H7 (cell line): Measurements from ENCODE around the gene DYNLRB1. TPM values are rescaled to one million over a fixed set of nuclear protein-coding genes. Genes with fewer than 3 reads are reported as not detected.
A peak's percentile ranks its signal among the peaks of the same experiment; 100 is the strongest.

Source experiments
- DNase-seq: peaks from one replicate; pipeline ENCODE4 v3.0.0; 2012
- H3K27me3 ChIP-seq: 2 replicates; pipeline ENCODE4 v1.6.0; 2011; ENCODE audit warnings: mild to moderate bottlenecking, low read length; ENCODE audit not compliant: control insufficient read depth, insufficient read depth
- H3K36me3 ChIP-seq: replicated peaks from 2 replicates; pipeline ENCODE4 v1.5.1; 2011; ENCODE audit warnings: low read length; ENCODE audit not compliant: control insufficient read depth, insufficient read depth
- H3K4me3 ChIP-seq: 2 replicates; pipeline ENCODE4 v1.5.1; 2011; ENCODE audit warnings: low read depth, mild to moderate bottlenecking, control low read depth, low read length, moderate library complexity; ENCODE audit not compliant: insufficient read depth
- total RNA-seq: library from RNA; depleted of rRNA; stranded (reverse); fragments of >200 nt; shearing (Covaris generic); gene quantifications from 2 replicates; pipeline ENCODE4 v1.2.3, GENCODE V29; 2014

Gene DYNLRB1
- total RNA-seq, 1 experiment from 2014 or later: 193 TPM

DNA sequence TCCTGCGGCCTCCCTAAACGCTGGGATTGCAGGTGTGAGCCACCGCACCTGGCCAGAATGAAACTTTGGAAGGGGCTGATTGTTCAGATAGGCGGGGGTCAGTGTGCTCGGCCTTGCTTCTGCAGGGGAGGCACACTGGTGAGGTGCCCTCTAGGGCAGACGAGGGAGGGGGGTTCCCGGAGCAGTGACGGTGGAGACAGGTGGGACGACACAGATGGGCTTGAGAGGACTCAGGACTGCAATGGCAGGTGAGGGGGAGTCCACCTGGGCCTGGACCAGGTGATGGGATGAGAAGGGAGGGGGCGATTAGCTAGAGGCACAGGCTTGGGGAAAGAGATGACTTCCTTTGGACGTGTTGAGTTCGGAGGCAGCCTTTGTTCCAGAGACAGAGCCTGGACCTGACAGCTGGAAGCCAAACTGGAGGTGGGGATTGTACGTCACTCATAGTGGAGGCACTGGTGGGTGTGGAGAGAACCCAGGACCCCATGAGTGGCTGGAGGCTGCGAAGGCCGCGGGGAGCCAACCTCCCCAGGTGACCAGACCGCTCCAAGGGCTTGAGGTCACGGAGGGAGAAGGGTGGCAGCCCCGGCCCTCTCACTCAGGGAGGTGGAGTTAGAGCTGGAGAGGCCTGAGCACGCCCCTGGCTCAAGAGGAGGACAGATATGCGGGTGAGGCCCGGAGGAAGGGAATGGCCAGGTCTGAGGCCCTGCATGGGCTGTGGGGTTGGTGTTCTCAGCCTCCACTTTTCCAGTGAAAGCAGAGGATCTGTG, 31.8 kb downstream of the DYNLRB1 start:
- H3K36me3 ChIP-seq: no peaks in the 10 kb centered on the region
- DNase-seq: peak; percentile 37
- H3K27me3 ChIP-seq: no peaks in the 10 kb centered on the region
- no peak overlapping the region for H3K4me3 ChIP-seq

GRCh38 chr20:34549291-34549928, 33.2 kb downstream of the DYNLRB1 start:
- no peaks in the 10 kb centered on the region for H3K36me3 ChIP-seq
- DNase-seq: peak; percentile 83
- H3K4me3 ChIP-seq: no peak overlapping the region
- H3K27me3 ChIP-seq: no peaks in the 10 kb centered on the region

- Histone ChIP-seq H3K36me3 (no peaks in the 10 kb centered on the region), H3K4me3 (no peak overlapping the region), H3K27me3 (no peaks in the 10 kb centered on the region)
- DNase-seq: no peak
Measured at GRCh38 chr20:34549929-34550305, 33.7 kb downstream of the DYNLRB1 start.

GRCh38 chr20:34552569-34552968, 36.3 kb downstream of the DYNLRB1 start:
- H3K36me3 ChIP-seq: no peaks in the 10 kb centered on the region
- H3K27me3 ChIP-seq: no peaks in the 10 kb centered on the region
- H3K4me3 ChIP-seq: no peak overlapping the region
- peak; percentile 19 for DNase-seq

DNA sequence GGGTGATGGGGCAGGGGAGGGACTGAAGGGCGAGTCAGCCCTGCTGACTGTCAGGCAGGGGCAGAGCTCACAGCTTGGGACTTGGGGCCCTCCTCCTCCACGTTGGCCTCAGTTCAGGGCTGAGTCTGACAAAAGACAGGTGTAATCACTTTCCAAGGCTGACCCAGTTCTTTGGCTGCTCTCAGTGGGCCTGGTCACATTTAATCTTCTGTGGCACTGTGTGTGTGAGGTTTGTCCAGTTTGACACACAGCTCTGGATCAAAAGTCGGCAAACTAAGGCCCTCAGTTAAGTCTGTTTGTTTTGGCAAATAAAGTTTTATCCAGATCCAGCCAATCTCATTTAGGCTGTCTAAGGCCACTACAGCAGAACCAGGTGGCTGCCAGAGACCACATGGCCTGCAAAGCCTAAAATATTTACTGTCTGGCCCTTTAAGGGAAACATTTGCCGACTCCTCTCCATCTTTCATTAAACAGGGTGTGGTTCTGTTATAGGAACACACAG, 37.2 kb downstream of the DYNLRB1 start:
- Histone ChIP-seq H3K4me3 (no peak overlapping the region), H3K36me3 (no peaks in the 10 kb centered on the region), H3K27me3 (no peaks in the 10 kb centered on the region; the same call in 1 of the 2 replicates)
- peak; percentile 37 for DNase-seq

- Histone ChIP-seq H3K27me3 (no peaks in the 10 kb centered on the region; the same call in 1 of the 2 replicates), H3K4me3 (peak overlapping the region; percentile 64), H3K36me3 (no peaks in the 10 kb centered on the region; the same call in 1 of the 2 replicates)
- no peak for DNase-seq
Measured at GRCh38 chr20:34557936-34558319, 41.7 kb downstream of the DYNLRB1 start.

DNA sequence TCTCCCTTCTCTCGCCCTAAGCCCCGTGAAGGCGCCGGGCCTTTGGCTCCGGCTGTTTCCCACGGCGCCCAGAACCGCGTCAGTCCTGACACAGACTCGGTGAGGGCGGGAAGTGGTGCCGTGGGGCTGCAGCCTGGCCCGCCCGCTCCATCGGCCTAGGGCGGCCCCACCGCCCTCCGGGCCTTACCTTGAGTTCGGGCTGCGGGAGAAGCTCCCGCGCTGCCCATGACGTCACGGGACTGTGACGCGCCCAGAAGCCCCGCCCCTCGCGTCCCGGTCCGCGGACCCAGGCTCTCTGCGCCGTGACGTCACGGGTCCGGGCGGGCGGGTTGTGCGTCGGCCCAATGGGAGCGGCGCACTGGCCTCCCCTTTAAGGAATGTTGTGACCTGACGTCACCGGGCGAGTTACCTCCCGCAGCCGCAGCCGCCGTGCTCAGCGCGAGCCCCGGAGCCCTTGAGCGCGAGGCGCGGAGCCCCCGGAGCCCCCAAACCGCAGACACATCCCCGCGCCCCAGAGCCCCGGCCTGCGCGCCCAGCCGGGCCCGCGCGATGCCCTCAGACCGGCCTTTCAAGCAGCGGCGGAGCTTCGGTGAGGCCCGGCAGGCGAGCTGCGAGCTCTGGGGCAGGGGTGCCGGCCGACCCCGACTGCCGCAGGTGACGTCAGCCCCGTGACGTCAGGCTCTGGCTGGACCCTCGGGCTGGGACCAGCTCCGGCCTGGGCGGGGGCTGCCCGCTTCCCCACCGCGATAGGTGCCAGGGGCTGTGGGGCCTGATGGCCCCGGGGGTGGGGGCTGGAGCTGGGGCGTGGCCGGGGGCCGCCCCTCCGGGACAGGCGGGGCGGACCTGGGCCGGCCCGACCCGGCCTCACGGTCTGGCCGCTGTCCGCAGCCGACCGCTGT, 42.3 kb downstream of the DYNLRB1 start, which contains the start of gene MAP1LC3A:
MAP1LC3A (plus strand) TSS at position 399 of the 899 bp plus-strand sequence; CDS start at position 550, 151 bp downstream.
- Histone ChIP-seq H3K4me3 (peak within 1 kb of the TSS; percentile 64), H3K27me3 (no peaks in the 10 kb centered on the region; the same call in 1 of the 2 replicates), H3K36me3 (no peaks in the 10 kb centered on the region; the same call in 1 of the 2 replicates)
- peak; percentile 98 for DNase-seq

DNA sequence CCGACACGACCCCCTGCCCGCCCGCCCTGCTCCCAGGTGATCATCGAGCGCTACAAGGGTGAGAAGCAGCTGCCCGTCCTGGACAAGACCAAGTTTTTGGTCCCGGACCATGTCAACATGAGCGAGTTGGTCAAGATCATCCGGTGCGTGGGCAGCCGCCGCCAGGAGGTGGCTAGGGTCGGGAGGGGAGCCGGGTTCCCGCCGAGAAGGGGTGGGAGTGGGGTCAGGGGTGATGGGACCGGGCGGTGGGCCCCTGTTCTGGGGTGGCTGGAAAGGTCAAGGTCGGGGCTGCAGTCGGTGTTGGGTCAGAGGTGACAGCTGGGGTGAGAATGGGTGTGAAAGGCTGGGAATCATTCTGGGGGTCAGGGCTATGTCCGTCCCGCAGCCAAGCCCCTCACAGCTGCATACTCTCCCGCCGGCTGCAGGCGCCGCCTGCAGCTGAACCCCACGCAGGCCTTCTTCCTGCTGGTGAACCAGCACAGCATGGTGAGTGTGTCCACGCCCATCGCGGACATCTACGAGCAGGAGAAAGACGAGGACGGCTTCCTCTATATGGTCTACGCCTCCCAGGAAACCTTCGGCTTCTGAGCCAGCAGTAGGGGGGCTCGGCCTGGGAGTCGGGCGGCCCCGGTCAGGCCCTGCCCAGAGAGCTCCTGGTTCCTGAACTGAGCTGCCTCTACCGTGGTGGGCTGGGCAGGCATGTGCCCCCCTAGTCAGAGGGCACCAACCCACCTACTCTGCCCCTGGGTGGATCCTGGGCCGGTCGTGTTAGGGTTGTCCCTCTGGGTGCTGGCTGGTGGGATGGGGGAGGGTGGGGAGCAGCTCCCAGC, 43.3 kb downstream of the DYNLRB1 start:
- Histone ChIP-seq H3K36me3 (peaks cover 1% of the 10 kb centered on the region), H3K4me3 (peak overlapping the region; percentile 64), H3K27me3 (no peaks in the 10 kb centered on the region; the same call in 1 of the 2 replicates)
- DNase-seq: peak; percentile 70

DNA sequence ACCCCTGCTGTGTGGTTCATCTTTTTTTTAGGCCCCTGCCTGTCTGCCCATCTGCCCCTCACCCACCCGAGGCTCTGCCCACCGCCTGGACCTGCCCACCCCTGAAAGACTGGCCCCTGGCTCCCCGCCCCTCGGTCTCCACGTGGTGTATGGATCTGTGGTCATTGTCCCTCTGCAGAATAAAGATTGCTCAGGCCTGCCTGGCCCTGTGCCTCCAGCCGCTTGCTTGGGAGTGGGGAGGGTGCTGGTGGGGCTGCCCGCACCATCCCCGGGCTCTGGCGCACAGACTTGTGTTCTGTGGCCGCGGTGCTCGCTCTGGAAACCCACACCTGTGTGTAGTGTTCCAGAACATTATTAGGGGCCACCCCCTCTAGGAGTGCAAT, 43.9 kb downstream of the DYNLRB1 start:
- Histone ChIP-seq H3K27me3 (no peaks in the 10 kb centered on the region; the same call in 1 of the 2 replicates), H3K4me3 (no peak overlapping the region), H3K36me3 (peaks cover 1% of the 10 kb centered on the region)
- DNase-seq: no peak

DNA sequence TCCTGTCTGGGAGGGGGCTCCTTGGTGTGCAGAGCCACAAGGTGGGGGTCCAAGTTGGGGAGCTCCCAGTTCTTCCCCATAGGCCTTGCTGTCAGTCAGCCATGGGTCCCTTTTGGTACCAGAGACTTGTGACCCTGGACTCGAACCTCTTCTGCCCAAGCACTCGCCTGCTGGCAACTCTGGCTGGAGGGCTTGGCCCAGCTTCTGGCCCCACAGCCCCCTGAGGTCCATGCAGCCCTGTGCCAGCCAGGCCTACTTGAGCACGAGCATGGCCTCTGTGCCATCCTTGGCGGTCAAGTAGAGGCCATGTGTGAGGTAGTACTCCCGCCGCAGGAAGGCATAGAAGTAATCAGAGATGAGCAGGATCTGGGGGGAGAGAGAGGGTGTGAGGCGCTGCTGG, 44.4 kb downstream of the DYNLRB1 start:
- no peak for DNase-seq
- no peaks in the 10 kb centered on the region; the same call in 1 of the 2 replicates for H3K27me3 ChIP-seq
- peaks cover 1% of the 10 kb centered on the region for H3K36me3 ChIP-seq
- H3K4me3 ChIP-seq: no peak overlapping the region

GRCh38 chr20:34561661-34562060, 45.4 kb downstream of the DYNLRB1 start:
- H3K4me3 ChIP-seq: no peak overlapping the region
- DNase-seq: no peak
- H3K27me3 ChIP-seq: no peaks in the 10 kb centered on the region; the same call in 1 of the 2 replicates
- H3K36me3 ChIP-seq: peaks cover 1% of the 10 kb centered on the region

DNA sequence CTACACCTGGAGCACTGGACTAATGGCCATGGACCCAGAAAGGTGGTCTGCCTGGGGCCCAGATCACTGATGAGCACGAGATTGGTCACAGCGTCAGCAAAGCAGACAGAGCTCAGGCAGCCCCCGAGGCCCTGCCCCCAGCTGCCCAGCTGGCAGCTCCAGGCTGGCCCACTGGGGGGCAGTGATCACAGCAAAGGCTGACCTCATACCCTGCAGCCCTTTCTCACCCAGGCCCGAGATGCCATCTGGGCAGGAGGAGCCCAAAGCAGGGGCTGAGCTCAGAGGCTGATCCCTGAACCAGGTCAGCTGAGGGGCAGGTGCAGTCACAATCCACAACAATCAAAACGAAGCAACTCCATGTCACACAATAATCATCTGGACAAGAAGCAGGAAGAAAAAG, 46.4 kb downstream of the DYNLRB1 start:
- Histone ChIP-seq H3K4me3 (no peak overlapping the region), H3K27me3 (no peaks in the 10 kb centered on the region; the same call in 1 of the 2 replicates), H3K36me3 (peaks cover 1% of the 10 kb centered on the region)
- DNase-seq: peak; percentile 86

GRCh38 chr20:34564833-34565232, 48.6 kb downstream of the DYNLRB1 start:
- Histone ChIP-seq H3K36me3 (peaks cover 1% of the 10 kb centered on the region), H3K27me3 (no peaks in the 10 kb centered on the region), H3K4me3 (no peak overlapping the region)
- DNase-seq: no peak
